ENCODE results near the gene ZNF423.

GRCh38 chr16:49473773-49474172, 382.1 kb downstream of the ZNF423 start:
- TF ChIP-seq CTCF (IDR thresholded peaks at IDR 0.05; ENCODE audit: low read depth, low read length, poor library complexity, severe bottlenecking), result no peak
- TF ChIP-seq EZH2phosphoT487 (IDR thresholded peaks at IDR 0.05; ENCODE audit: borderline replicate concordance, low read length), result no peak

Data from DOHH2 (cell line).